Muscle of leg (tissue), 11 donors: ENCODE results near the gene UNC13A. TPM values are rescaled to one million over a fixed set of nuclear protein-coding genes. Genes with fewer than 3 reads are reported as not detected.
"Not testable (repeated sequence)": the region's sequence is repeated elsewhere in the genome, so short reads cannot be mapped to it uniquely, and the experiment has no call there.

ENCODE experiments used
- DNase-seq: peaks from one replicate; pipeline ENCODE4 v3.0.0; 2013
- H3K27ac ChIP-seq: one replicate; pipeline ENCODE4 v1.5.1; 2013; ENCODE audit warnings: mild to moderate bottlenecking, low read length, control low read depth
- H3K27me3 ChIP-seq: one replicate; pipeline ENCODE4 v1.6.1; 2013; ENCODE audit warnings: low read length; ENCODE audit not compliant: control insufficient read depth, insufficient read depth
- H3K36me3 ChIP-seq: one replicate; pipeline ENCODE4 v1.6.1; 2013; ENCODE audit warnings: low read length; ENCODE audit not compliant: control insufficient read depth, insufficient read depth
- H3K4me1 ChIP-seq: one replicate; pipeline ENCODE4 v1.6.1; 2013; ENCODE audit warnings: low read length; ENCODE audit not compliant: control insufficient read depth, insufficient read depth
- H3K4me3 ChIP-seq: one replicate; pipeline ENCODE4 v1.5.1; 2013; ENCODE audit warnings: low read length, control low read depth
- H3K9me3 ChIP-seq: replicated peaks from 2 replicates; pipeline ENCODE4 v1.6.1; 2013; ENCODE audit warnings: low read depth, low read length; ENCODE audit not compliant: control insufficient read depth
- WGBS: methylation state at CpG from one replicate; pipeline ENCODE4 v1.1.5; 2013; ENCODE audit warnings: missing lambda C conversion rate; ENCODE audit not compliant: insufficient coverage; 5-methylcytosine and 5-hydroxymethylcytosine counted together
- polyA plus RNA-seq, 8 donors: library from polyadenylated mRNA; unstranded; fragments of 120-200 nt; gene quantifications; one replicate each; pipeline versions ENCODE4 v1.2.1 to v1.2.3, GENCODE V29; 2013; ENCODE audit warnings: inconsistent platforms in 1 of 8, low replicate concordance in 1 of 8; ENCODE audit not compliant: insufficient read length in 8 of 8, insufficient read depth in 1 of 8
- total RNA-seq: library from RNA; stranded (reverse); fragments of 120-200 nt; gene quantifications from one replicate; pipeline ENCODE4 v1.2.4, GENCODE V29; 2013

The UNC13A gene
- total and polyA plus RNA-seq, 9 donors: 0.05 to 0.27 (median 0.09) TPM

GRCh38 chr19:17575871-17576757 is 112.0 kb downstream of the UNC13A start:
- Histone ChIP-seq H3K4me3 (no peak overlapping the region), H3K36me3 (peaks cover 74% of the 10 kb centered on the region), H3K4me1 (no peaks in the 10 kb centered on the region), H3K9me3 (no peaks in the 10 kb centered on the region), H3K27me3 (no peaks in the 10 kb centered on the region), H3K27ac (no peak overlapping the region)
- no peak for DNase-seq
- WGBS: 90% methylated on average over 10 of the region's 11 CpGs

GRCh38 chr19:17572638-17573037 is 115.5 kb downstream of the UNC13A start:
- Histone ChIP-seq H3K27ac (no peak overlapping the region), H3K4me1 (no peaks in the 10 kb centered on the region), H3K27me3 (no peaks in the 10 kb centered on the region), H3K36me3 (peaks cover 70% of the 10 kb centered on the region), H3K4me3 (no peak overlapping the region), H3K9me3 (no peaks in the 10 kb centered on the region)
- DNase-seq: no peak
- WGBS: 88% methylated on average over 7 of the region's 7 CpGs

GRCh38 chr19:17570791-17571190 is 117.4 kb downstream of the UNC13A start:
- WGBS: 100% methylated on average over 1 of the region's 6 CpGs
- no peaks in the 10 kb centered on the region for H3K27me3 ChIP-seq
- DNase-seq: no peak
- no peak overlapping the region for H3K4me3 ChIP-seq
- H3K36me3 ChIP-seq: peaks cover 72% of the 10 kb centered on the region
- no peaks in the 10 kb centered on the region for H3K9me3 ChIP-seq
- H3K27ac ChIP-seq: no peak overlapping the region
- H3K4me1 ChIP-seq: no peaks in the 10 kb centered on the region

- not testable (repeated sequence) for H3K9me3 ChIP-seq, H3K4me1 ChIP-seq, H3K27ac ChIP-seq, H3K4me3 ChIP-seq, DNase-seq, H3K27me3 ChIP-seq
- WGBS: no CpG with 5 or more reads among the region's 5 CpGs
- peaks cover 72% of the 10 kb centered on the region for H3K36me3 ChIP-seq
Measured at GRCh38 chr19:17570291-17570690, 117.9 kb downstream of the UNC13A start.

GRCh38 chr19:17567940-17568339 is 120.2 kb downstream of the UNC13A start:
- H3K36me3 ChIP-seq: peaks cover 71% of the 10 kb centered on the region
- 33% methylated on average over 1 of the region's 1 CpG for WGBS

GRCh38 chr19:17565611-17566010 is 122.5 kb downstream of the UNC13A start:
- H3K9me3 ChIP-seq: no peaks in the 10 kb centered on the region
- DNase-seq: no peak
- WGBS: no CpG with 5 or more reads among the region's 3 CpGs
- H3K27ac ChIP-seq: no peak overlapping the region
- H3K4me3 ChIP-seq: no peak overlapping the region
- H3K4me1 ChIP-seq: no peaks in the 10 kb centered on the region
- H3K36me3 ChIP-seq: peaks cover 68% of the 10 kb centered on the region
- H3K27me3 ChIP-seq: no peaks in the 10 kb centered on the region

More at GRCh38 chr19:17567940-17568339, 120.2 kb downstream of the UNC13A start:
- no peaks in the 10 kb centered on the region for H3K27me3 ChIP-seq
- no peaks in the 10 kb centered on the region for H3K4me1 ChIP-seq
- H3K9me3 ChIP-seq: no peaks in the 10 kb centered on the region
- DNase-seq: no peak
- H3K4me3 ChIP-seq: no peak overlapping the region
- H3K27ac ChIP-seq: no peak overlapping the region

- H3K36me3 ChIP-seq: peaks cover 71% of the 10 kb centered on the region
- H3K4me3 ChIP-seq: no peak overlapping the region
- 37% methylated on average over 6 of the region's 6 CpGs for WGBS
- no peak for DNase-seq
- no peaks in the 10 kb centered on the region for H3K9me3 ChIP-seq
- peaks cover 5% of the 10 kb centered on the region for H3K4me1 ChIP-seq
- H3K27ac ChIP-seq: no peak overlapping the region
- H3K27me3 ChIP-seq: no peaks in the 10 kb centered on the region
Measured at GRCh38 chr19:17564781-17565180, 123.4 kb downstream of the UNC13A start.

- Histone ChIP-seq H3K36me3 (peaks cover 69% of the 10 kb centered on the region), H3K9me3 (no peaks in the 10 kb centered on the region), H3K27me3 (no peaks in the 10 kb centered on the region), H3K4me3 (no peak overlapping the region), H3K27ac (no peak overlapping the region), H3K4me1 (peaks cover 5% of the 10 kb centered on the region)
- no peak for DNase-seq
- 84% methylated on average over 9 of the region's 11 CpGs for WGBS
Measured at GRCh38 chr19:17562561-17562960, 125.6 kb downstream of the UNC13A start.

- 86% methylated on average over 1 of the region's 4 CpGs for WGBS
- H3K27ac ChIP-seq: no peak overlapping the region
- no peaks in the 10 kb centered on the region for H3K9me3 ChIP-seq
Measured at GRCh38 chr19:17562097-17562496, 126.1 kb downstream of the UNC13A start.

GRCh38 chr19:17560205-17560595 is 128.0 kb downstream of the UNC13A start:
- Histone ChIP-seq H3K9me3 (no peaks in the 10 kb centered on the region), H3K4me3 (no peak overlapping the region), H3K27ac (peak overlapping the region; percentile 77), H3K36me3 (peaks cover 49% of the 10 kb centered on the region), H3K27me3 (no peaks in the 10 kb centered on the region), H3K4me1 (peaks cover 13% of the 10 kb centered on the region)
- WGBS: 83% methylated on average over 14 of the region's 14 CpGs
- no peak for DNase-seq

More at GRCh38 chr19:17562097-17562496, 126.1 kb downstream of the UNC13A start:
- H3K4me3 ChIP-seq: no peak overlapping the region
- H3K4me1 ChIP-seq: peaks cover 5% of the 10 kb centered on the region
- DNase-seq: no peak
- no peaks in the 10 kb centered on the region for H3K27me3 ChIP-seq
- peaks cover 68% of the 10 kb centered on the region for H3K36me3 ChIP-seq
